Ectodermal cell (in vitro differentiated cells): ENCODE measurements around the gene AKAP7.

Experiments used
- H3K27ac ChIP-seq: 2 replicates; pipeline ENCODE4 v1.7.0; 2013; ENCODE audit warnings: mild to moderate bottlenecking, low read depth, low read length; ENCODE audit not compliant: insufficient read depth, poor library complexity, severe bottlenecking
- H3K27me3 ChIP-seq: 2 replicates; pipeline ENCODE4 v1.7.0; 2013; ENCODE audit warnings: mild to moderate bottlenecking, low read length; ENCODE audit not compliant: insufficient read depth, control insufficient read depth, poor library complexity, severe bottlenecking
- H3K36me3 ChIP-seq: one replicate; pipeline ENCODE4 v1.7.0; 2013; ENCODE audit warnings: low read length; ENCODE audit not compliant: control insufficient read depth, insufficient read depth
- H3K4me1 ChIP-seq: one replicate; pipeline ENCODE4 v1.7.0; 2013; ENCODE audit warnings: low read length; ENCODE audit not compliant: control insufficient read depth, insufficient read depth
- H3K4me3 ChIP-seq: 2 replicates; pipeline ENCODE4 v1.7.0; 2013; ENCODE audit warnings: low read depth, low read length, control low read depth; ENCODE audit not compliant: insufficient read depth
- H3K9me3 ChIP-seq: 2 replicates; pipeline ENCODE4 v1.7.0; 2013; ENCODE audit warnings: mild to moderate bottlenecking, low read length, moderate library complexity; ENCODE audit not compliant: control insufficient read depth
- WGBS, 2 experiments: methylation state at CpG; one replicate each; pipeline ENCODE4 v1.1.7; 2013; ENCODE audit warnings: missing lambda C conversion rate in 2 of 2; 5-methylcytosine and 5-hydroxymethylcytosine counted together

AKAP7 gene

GRCh38 chr6:131215219-131215618 lies 80.0 kb downstream of the AKAP7 start:
- Histone ChIP-seq H3K4me3 (no peak overlapping the region), H3K27ac (no peak overlapping the region), H3K9me3 (no peaks in the 10 kb centered on the region), H3K27me3 (no peaks in the 10 kb centered on the region), H3K4me1 (no peaks in the 10 kb centered on the region), H3K36me3 (no peaks in the 10 kb centered on the region)
- 91 to 93% methylated on average over 5 of the region's 5 CpGs for WGBS, 2 experiments

GRCh38 chr6:131216246-131216645 lies 81.0 kb downstream of the AKAP7 start:
- Histone ChIP-seq H3K4me3 (no peak overlapping the region), H3K4me1 (no peaks in the 10 kb centered on the region), H3K27me3 (no peaks in the 10 kb centered on the region), H3K36me3 (no peaks in the 10 kb centered on the region), H3K27ac (no peak overlapping the region), H3K9me3 (no peaks in the 10 kb centered on the region)
- WGBS, 2 experiments = 97 to 100% methylated on average over 4 of the region's 4 CpGs

GRCh38 chr6:131222773-131223172 lies 87.5 kb downstream of the AKAP7 start:
- Histone ChIP-seq H3K36me3 (no peaks in the 10 kb centered on the region), H3K27me3 (no peaks in the 10 kb centered on the region), H3K4me3 (no peak overlapping the region), H3K4me1 (no peaks in the 10 kb centered on the region), H3K27ac (no peak overlapping the region), H3K9me3 (no peaks in the 10 kb centered on the region)
- WGBS, 2 experiments = 84 to 95% methylated on average over 2 of the region's 2 CpGs

- 92% methylated on average over 1 of the region's 1 CpG; no CpG with 5 or more reads in 1 of the 2 experiments for WGBS, 2 experiments
- Histone ChIP-seq H3K9me3 (no peaks in the 10 kb centered on the region), H3K27ac (no peak overlapping the region), H3K36me3 (no peaks in the 10 kb centered on the region), H3K4me3 (no peak overlapping the region), H3K4me1 (no peaks in the 10 kb centered on the region), H3K27me3 (no peaks in the 10 kb centered on the region)
These were observed 88.1 kb downstream of the AKAP7 start for GRCh38 chr6:131223416-131223815.

- H3K36me3 ChIP-seq = no peaks in the 10 kb centered on the region
- 100% methylated on average over 1 of the region's 1 CpG for WGBS, 2 experiments
- no peaks in the 10 kb centered on the region for H3K27me3 ChIP-seq
- H3K27ac ChIP-seq = no peak overlapping the region
- no peaks in the 10 kb centered on the region for H3K9me3 ChIP-seq
- no peaks in the 10 kb centered on the region for H3K4me1 ChIP-seq
- H3K4me3 ChIP-seq = no peak overlapping the region
These were observed 89.9 kb downstream of the AKAP7 start for GRCh38 chr6:131225127-131225526.

- H3K4me1 ChIP-seq = no peaks in the 10 kb centered on the region
- no peaks in the 10 kb centered on the region for H3K36me3 ChIP-seq
- 62 to 66% methylated on average over 3 of the region's 3 CpGs for WGBS, 2 experiments
- no peaks in the 10 kb centered on the region for H3K27me3 ChIP-seq
- H3K4me3 ChIP-seq = no peak overlapping the region
- no peaks in the 10 kb centered on the region for H3K9me3 ChIP-seq
- H3K27ac ChIP-seq = no peak overlapping the region
These were observed 90.7 kb downstream of the AKAP7 start for GRCh38 chr6:131225959-131226358.

- no peaks in the 10 kb centered on the region for H3K27me3 ChIP-seq
- H3K9me3 ChIP-seq = no peaks in the 10 kb centered on the region
- WGBS, 2 experiments = 90 to 91% methylated on average over 4 to 5 of the region's 5 CpGs
- H3K4me3 ChIP-seq = no peak overlapping the region
- H3K27ac ChIP-seq = no peak overlapping the region
- no peaks in the 10 kb centered on the region for H3K4me1 ChIP-seq
- H3K36me3 ChIP-seq = no peaks in the 10 kb centered on the region
These were observed 91.3 kb downstream of the AKAP7 start for GRCh38 chr6:131226459-131227157.

GRCh38 chr6:131227158-131227543 lies 91.9 kb downstream of the AKAP7 start:
- Histone ChIP-seq H3K36me3 (no peaks in the 10 kb centered on the region), H3K9me3 (no peaks in the 10 kb centered on the region), H3K27me3 (no peaks in the 10 kb centered on the region), H3K27ac (no peak overlapping the region), H3K4me3 (no peak overlapping the region), H3K4me1 (no peaks in the 10 kb centered on the region)
- WGBS, 2 experiments = 91 to 100% methylated on average over 3 of the region's 3 CpGs

- no peak overlapping the region for H3K27ac ChIP-seq
- H3K36me3 ChIP-seq = no peaks in the 10 kb centered on the region
- no peak overlapping the region for H3K4me3 ChIP-seq
- H3K9me3 ChIP-seq = no peaks in the 10 kb centered on the region
- no peaks in the 10 kb centered on the region for H3K27me3 ChIP-seq
- 93 to 100% methylated on average over 1 to 2 of the region's 2 CpGs for WGBS, 2 experiments
- H3K4me1 ChIP-seq = no peaks in the 10 kb centered on the region
These were observed 95.8 kb downstream of the AKAP7 start for GRCh38 chr6:131231103-131231502.

- no peaks in the 10 kb centered on the region for H3K27me3 ChIP-seq
- H3K9me3 ChIP-seq = no peaks in the 10 kb centered on the region
- no peaks in the 10 kb centered on the region for H3K36me3 ChIP-seq
- no peak overlapping the region for H3K27ac ChIP-seq
- no peaks in the 10 kb centered on the region for H3K4me1 ChIP-seq
- H3K4me3 ChIP-seq = no peak overlapping the region
- 88 to 94% methylated on average over 3 to 5 of the region's 5 CpGs for WGBS, 2 experiments
These were observed 96.6 kb downstream of the AKAP7 start for GRCh38 chr6:131231891-131232290.

- Histone ChIP-seq H3K27me3 (no peaks in the 10 kb centered on the region), H3K4me3 (no peak overlapping the region), H3K4me1 (no peaks in the 10 kb centered on the region), H3K9me3 (no peaks in the 10 kb centered on the region), H3K36me3 (no peaks in the 10 kb centered on the region), H3K27ac (no peak overlapping the region)
- WGBS, 2 experiments = 91 to 94% methylated on average over 4 of the region's 4 CpGs
These were observed 109.7 kb downstream of the AKAP7 start for GRCh38 chr6:131244942-131245341.
